GM19397 (cell line): ENCODE measurements around the gene RITA1.

Experiments
- ATAC-seq: cut with Tn5 transposase; IDR thresholded peaks from one replicate; pipeline ENCODE4 v1.9.1; 2021; ENCODE audit warnings: mild to moderate bottlenecking, moderate library complexity; ENCODE audit not compliant: unreplicated experiment

RITA1 gene

GRCh38 chr12:113152835-113153814, 32.4 kb upstream of the RITA1 start:
- no peak for ATAC-seq

- ATAC-seq = no peak
Observed at GRCh38 chr12:113154351-113154973, 31.1 kb upstream of the RITA1 start.

GRCh38 chr12:113155060-113155459, 30.5 kb upstream of the RITA1 start:
- no peak for ATAC-seq

GRCh38 chr12:113155646-113156045, 29.9 kb upstream of the RITA1 start:
- no peak for ATAC-seq

- no peak for ATAC-seq
Observed at GRCh38 chr12:113157218-113157859, 28.2 kb upstream of the RITA1 start.

GRCh38 chr12:113158439-113159203, 26.9 kb upstream of the RITA1 start:
- no peak for ATAC-seq

GRCh38 chr12:113159937-113160336, 25.6 kb upstream of the RITA1 start:
- ATAC-seq = no peak

- no peak for ATAC-seq
Observed at GRCh38 chr12:113161415-113162016, 24.0 kb upstream of the RITA1 start.

GRCh38 chr12:113162102-113163029, 23.2 kb upstream of the RITA1 start:
- no peak for ATAC-seq

GRCh38 chr12:113163030-113163360, 22.5 kb upstream of the RITA1 start:
- ATAC-seq = no peak

- no peak for ATAC-seq
Observed at GRCh38 chr12:113164014-113164413, 21.5 kb upstream of the RITA1 start.

GRCh38 chr12:113165521-113166450, 19.7 kb upstream of the RITA1 start:
- no peak for ATAC-seq

GRCh38 chr12:113167868-113168267, 17.7 kb upstream of the RITA1 start:
- no peak for ATAC-seq

- no peak for ATAC-seq
Observed at GRCh38 chr12:113169697-113170096, 15.8 kb upstream of the RITA1 start.

- no peak for ATAC-seq
Observed at GRCh38 chr12:113170457-113170856, 15.1 kb upstream of the RITA1 start.

GRCh38 chr12:113170926-113171325, 14.6 kb upstream of the RITA1 start:
- ATAC-seq = no peak

GRCh38 chr12:113171543-113171942, 14.0 kb upstream of the RITA1 start:
- ATAC-seq = no peak

- ATAC-seq = no peak
Observed at GRCh38 chr12:113172185-113172584, 13.3 kb upstream of the RITA1 start.
